ENCODE measurements around the gene PTPRN2. TPM values are rescaled to one million over a fixed set of nuclear protein-coding genes. Genes with fewer than 3 reads are reported as not detected.

PTPRN2 gene
- total RNA-seq, 1 experiment from 2014 or later: 2.1 TPM

DNA sequence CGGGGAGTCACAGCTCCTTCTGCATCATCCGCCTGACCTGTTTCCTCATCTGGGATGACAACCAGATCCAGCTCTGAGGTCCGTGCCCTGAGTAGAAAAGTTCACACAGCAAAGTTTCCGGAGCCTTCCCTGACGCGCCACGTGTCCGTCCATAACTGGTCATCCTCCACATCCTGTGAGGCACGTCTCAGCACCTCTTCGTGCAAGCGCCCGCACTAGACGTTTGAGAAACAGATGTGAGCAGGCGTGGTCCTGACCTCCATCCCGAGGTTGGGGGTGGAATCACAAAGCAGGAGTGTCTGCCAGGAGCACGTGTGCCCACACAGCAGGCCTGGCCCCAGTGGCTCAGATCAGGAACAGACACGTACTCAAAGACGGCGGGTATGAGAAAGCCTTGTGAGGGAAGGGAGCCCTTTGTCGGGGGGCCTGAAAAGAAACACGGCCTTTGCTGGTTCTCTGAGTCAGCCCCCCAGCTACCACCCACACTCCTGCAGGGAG is 730.0 kb downstream of the PTPRN2 start:
- no TSS peak for BruUV-seq (replicated peaks)
- ChIA-PET POLR2A (no interaction called here), CTCF (no interaction called here), RAD21 (ENCODE audit: low non-redundant PET in 1 of 2, low total read pairs in 2 of 2, uncharacterized antibody in 2 of 2, unreplicated experiment in 2 of 2) (no interaction called here)
- Histone ChIP-seq H3K27me3 (ENCODE audit: insufficient read depth, low read length) (no peaks in the 10 kb centered on the region), H3K4me3 (replicated peaks in 1 of 2; ENCODE audit: low read depth in 1 of 2, low read length in 2 of 2) (no peak overlapping the region), H3K9ac (ENCODE audit: low read length) (no peak overlapping the region), H4K20me1 (ENCODE audit: insufficient read depth) (no peaks in the 10 kb centered on the region), H2AFZ (ENCODE audit: low read depth, low read length, poor library complexity, severe bottlenecking) (no peak overlapping the region), H3K4me1 (ENCODE audit: control insufficient read depth in 1 of 2, insufficient read depth in 2 of 2, low read length in 2 of 2) (no peaks in the 10 kb centered on the region), H3K36me3 (ENCODE audit: control insufficient read depth in 1 of 2, insufficient read depth in 2 of 2, low read length in 2 of 2) (no peaks in the 10 kb centered on the region), H3K27ac (ENCODE audit: low read depth, low read length) (no peak overlapping the region), H3K79me2 (ENCODE audit: insufficient read depth, low read length) (no peaks in the 10 kb centered on the region), H3K9me2 (ENCODE audit: insufficient read depth) (no peaks in the 10 kb centered on the region), H3K4me2 (ENCODE audit: low read length) (no peak overlapping the region), H3K9me3 (ENCODE audit: control insufficient read depth in 1 of 2, insufficient read depth in 1 of 2, low read depth in 1 of 2, low read length in 2 of 2) (no peaks in the 10 kb centered on the region)
- TF ChIP-seq RAD21 (IDR thresholded peaks at IDR 0.05; ENCODE audit: low read depth) (no peak), EGR1 (IDR thresholded peaks at IDR 0.05; ENCODE audit: low read depth) (no peak), CBX3 (IDR thresholded peaks at IDR 0.05; ENCODE audit: low read depth) (no peak), SIN3A (IDR thresholded peaks at IDR 0.05; ENCODE audit: low read depth) (no peak), YY1 (IDR thresholded peaks at IDR 0.05; ENCODE audit: extremely low read depth, insufficient replicate concordance, low read depth, low read length) (no peak), EZH2 (IDR thresholded peaks at IDR 0.05) (no peak), POLR2A (IDR thresholded peaks at IDR 0.05; ENCODE audit: borderline replicate concordance, extremely low read depth, insufficient read depth, insufficient read length) (no peak), TCF7L2 (IDR thresholded peaks at IDR 0.05; ENCODE audit: borderline replicate concordance, extremely low read depth, insufficient read depth, insufficient read length) (no peak), SP1 (IDR thresholded peaks at IDR 0.05; ENCODE audit: low read depth) (no peak), SRF (IDR thresholded peaks at IDR 0.05; ENCODE audit: low read depth) (no peak), ELF1 (IDR thresholded peaks at IDR 0.05; ENCODE audit: borderline replicate concordance, low read depth) (no peak)
- TF ChIP-seq, protein P1, sequence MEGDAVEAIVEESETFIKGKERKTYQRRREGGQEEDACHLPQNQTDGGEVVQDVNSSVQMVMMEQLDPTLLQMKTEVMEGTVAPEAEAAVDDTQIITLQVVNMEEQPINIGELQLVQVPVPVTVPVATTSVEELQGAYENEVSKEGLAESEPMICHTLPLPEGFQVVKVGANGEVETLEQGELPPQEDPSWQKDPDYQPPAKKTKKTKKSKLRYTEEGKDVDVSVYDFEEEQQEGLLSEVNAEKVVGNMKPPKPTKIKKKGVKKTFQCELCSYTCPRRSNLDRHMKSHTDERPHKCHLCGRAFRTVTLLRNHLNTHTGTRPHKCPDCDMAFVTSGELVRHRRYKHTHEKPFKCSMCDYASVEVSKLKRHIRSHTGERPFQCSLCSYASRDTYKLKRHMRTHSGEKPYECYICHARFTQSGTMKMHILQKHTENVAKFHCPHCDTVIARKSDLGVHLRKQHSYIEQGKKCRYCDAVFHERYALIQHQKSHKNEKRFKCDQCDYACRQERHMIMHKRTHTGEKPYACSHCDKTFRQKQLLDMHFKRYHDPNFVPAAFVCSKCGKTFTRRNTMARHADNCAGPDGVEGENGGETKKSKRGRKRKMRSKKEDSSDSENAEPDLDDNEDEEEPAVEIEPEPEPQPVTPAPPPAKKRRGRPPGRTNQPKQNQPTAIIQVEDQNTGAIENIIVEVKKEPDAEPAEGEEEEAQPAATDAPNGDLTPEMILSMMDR (IDR thresholded peaks at IDR 0.05 in 2 of 3, conservative IDR thresholded peaks at IDR 0.05 in 1 of 3; ENCODE audit: borderline replicate concordance in 1 of 3, insufficient read depth in 1 of 3, low read depth in 2 of 3, low read length in 2 of 3): no peak
- TF ChIP-seq, protein P2, sequence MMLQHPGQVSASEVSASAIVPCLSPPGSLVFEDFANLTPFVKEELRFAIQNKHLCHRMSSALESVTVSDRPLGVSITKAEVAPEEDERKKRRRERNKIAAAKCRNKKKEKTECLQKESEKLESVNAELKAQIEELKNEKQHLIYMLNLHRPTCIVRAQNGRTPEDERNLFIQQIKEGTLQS (IDR thresholded peaks at IDR 0.05): no peak
- TF ChIP-seq, protein P3, sequence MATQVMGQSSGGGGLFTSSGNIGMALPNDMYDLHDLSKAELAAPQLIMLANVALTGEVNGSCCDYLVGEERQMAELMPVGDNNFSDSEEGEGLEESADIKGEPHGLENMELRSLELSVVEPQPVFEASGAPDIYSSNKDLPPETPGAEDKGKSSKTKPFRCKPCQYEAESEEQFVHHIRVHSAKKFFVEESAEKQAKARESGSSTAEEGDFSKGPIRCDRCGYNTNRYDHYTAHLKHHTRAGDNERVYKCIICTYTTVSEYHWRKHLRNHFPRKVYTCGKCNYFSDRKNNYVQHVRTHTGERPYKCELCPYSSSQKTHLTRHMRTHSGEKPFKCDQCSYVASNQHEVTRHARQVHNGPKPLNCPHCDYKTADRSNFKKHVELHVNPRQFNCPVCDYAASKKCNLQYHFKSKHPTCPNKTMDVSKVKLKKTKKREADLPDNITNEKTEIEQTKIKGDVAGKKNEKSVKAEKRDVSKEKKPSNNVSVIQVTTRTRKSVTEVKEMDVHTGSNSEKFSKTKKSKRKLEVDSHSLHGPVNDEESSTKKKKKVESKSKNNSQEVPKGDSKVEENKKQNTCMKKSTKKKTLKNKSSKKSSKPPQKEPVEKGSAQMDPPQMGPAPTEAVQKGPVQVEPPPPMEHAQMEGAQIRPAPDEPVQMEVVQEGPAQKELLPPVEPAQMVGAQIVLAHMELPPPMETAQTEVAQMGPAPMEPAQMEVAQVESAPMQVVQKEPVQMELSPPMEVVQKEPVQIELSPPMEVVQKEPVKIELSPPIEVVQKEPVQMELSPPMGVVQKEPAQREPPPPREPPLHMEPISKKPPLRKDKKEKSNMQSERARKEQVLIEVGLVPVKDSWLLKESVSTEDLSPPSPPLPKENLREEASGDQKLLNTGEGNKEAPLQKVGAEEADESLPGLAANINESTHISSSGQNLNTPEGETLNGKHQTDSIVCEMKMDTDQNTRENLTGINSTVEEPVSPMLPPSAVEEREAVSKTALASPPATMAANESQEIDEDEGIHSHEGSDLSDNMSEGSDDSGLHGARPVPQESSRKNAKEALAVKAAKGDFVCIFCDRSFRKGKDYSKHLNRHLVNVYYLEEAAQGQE (IDR thresholded peaks at IDR 0.05; ENCODE audit: low read depth): no peak
- TF ChIP-seq, protein P4, sequence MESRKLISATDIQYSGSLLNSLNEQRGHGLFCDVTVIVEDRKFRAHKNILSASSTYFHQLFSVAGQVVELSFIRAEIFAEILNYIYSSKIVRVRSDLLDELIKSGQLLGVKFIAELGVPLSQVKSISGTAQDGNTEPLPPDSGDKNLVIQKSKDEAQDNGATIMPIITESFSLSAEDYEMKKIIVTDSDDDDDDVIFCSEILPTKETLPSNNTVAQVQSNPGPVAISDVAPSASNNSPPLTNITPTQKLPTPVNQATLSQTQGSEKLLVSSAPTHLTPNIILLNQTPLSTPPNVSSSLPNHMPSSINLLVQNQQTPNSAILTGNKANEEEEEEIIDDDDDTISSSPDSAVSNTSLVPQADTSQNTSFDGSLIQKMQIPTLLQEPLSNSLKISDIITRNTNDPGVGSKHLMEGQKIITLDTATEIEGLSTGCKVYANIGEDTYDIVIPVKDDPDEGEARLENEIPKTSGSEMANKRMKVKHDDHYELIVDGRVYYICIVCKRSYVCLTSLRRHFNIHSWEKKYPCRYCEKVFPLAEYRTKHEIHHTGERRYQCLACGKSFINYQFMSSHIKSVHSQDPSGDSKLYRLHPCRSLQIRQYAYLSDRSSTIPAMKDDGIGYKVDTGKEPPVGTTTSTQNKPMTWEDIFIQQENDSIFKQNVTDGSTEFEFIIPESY (IDR thresholded peaks at IDR 0.05; ENCODE audit: extremely low read depth, insufficient replicate concordance, low read length): no peak
- TF ChIP-seq, protein P5, sequence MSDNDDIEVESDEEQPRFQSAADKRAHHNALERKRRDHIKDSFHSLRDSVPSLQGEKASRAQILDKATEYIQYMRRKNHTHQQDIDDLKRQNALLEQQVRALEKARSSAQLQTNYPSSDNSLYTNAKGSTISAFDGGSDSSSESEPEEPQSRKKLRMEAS (IDR thresholded peaks at IDR 0.05): no peak
- DNase-seq (ENCODE audit: low read depth, low spot score) (no peak), ATAC-seq (no peak)
- intact Hi-C loops (cut with micrococcal nuclease): no loop called here
